Measurements from ENCODE around the gene CDH4.

DNA sequence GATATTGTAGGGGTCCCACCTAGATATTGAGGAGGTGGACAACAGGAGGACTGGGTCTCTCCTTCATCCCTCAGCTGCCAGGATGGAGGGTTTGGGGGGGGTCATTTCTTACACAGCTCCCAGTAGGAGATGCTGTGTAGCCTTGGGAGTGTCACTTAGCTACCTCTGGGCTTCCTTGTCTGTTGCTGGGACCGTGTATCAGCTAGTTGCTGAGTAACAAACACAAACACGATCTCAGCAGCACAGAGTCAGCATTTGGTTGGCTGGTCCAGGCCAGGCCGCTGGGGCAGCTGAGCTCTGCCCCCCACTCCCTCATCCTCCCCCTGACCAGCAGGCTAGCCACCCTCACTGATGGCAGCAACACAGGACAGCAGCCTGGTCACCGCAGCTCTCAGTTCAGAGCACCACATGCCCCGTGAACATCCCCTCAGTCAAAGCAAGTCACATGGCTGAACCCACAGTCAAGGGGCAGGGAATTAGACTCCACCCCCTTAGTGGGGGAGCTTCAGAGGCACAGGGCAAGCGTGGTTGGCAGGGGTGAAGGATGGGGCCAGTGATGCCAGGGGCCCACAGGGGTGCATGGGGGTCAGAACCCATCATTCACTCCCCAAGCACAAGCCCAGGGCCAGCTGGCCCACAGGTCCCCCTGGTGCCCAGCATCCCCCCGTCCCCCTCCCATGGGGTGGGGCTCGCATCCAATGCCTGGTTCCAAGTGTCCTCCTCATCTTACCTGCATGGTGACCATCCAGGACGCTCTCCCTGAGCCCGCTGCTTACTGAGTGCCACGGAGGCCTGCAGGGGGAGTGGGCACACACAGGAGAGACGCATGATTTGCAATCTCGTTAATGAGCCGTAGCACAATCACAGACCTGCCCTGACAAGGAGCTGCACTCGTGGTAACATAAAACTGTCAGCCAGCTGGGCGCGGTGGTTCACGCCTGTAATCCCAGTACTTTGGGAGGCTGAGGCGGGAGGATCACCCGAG is 701.3 kb downstream of the CDH4 start:
- TF ChIP-seq, protein P1, sequence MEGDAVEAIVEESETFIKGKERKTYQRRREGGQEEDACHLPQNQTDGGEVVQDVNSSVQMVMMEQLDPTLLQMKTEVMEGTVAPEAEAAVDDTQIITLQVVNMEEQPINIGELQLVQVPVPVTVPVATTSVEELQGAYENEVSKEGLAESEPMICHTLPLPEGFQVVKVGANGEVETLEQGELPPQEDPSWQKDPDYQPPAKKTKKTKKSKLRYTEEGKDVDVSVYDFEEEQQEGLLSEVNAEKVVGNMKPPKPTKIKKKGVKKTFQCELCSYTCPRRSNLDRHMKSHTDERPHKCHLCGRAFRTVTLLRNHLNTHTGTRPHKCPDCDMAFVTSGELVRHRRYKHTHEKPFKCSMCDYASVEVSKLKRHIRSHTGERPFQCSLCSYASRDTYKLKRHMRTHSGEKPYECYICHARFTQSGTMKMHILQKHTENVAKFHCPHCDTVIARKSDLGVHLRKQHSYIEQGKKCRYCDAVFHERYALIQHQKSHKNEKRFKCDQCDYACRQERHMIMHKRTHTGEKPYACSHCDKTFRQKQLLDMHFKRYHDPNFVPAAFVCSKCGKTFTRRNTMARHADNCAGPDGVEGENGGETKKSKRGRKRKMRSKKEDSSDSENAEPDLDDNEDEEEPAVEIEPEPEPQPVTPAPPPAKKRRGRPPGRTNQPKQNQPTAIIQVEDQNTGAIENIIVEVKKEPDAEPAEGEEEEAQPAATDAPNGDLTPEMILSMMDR (IDR thresholded peaks at IDR 0.05; ENCODE audit: borderline replicate concordance, extremely low read depth, low read length, poor library complexity, severe bottlenecking): peak; percentile 10
- no peak for TF ChIP-seq EZH2 (IDR thresholded peaks at IDR 0.05; ENCODE audit: borderline replicate concordance, low read depth, low read length, severe bottlenecking)
